Smooth muscle cell (in vitro differentiated cells): ENCODE measurements around the gene ATN1. TPM values are rescaled to one million over a fixed set of nuclear protein-coding genes. Genes with fewer than 3 reads are reported as not detected.
A peak's percentile ranks its signal among the peaks of the same experiment; 100 is the strongest.

Experiments used
- DNase-seq: peaks from one replicate; lab custom pipeline; 2025; ENCODE audit not compliant: unreplicated experiment; lab: John Stamatoyannopoulos, UW
- H2AFZ ChIP-seq: fragments of 200-600 bp; sonication (generic); 2 replicates; pipeline ENCODE4 v1.6.0; 2016; ENCODE audit warnings: antibody characterized with exemption, low read depth, mild to moderate bottlenecking
- H3F3A ChIP-seq: fragments of 200-600 bp; sonication (generic); 2 replicates; pipeline ENCODE4 v1.6.0; 2017; ENCODE audit warnings: antibody characterized with exemption, low read depth
- H3K27ac ChIP-seq: fragments of 200-600 bp; sonication (generic); 2 replicates; pipeline ENCODE4 v1.5.1; 2016; ENCODE audit warnings: low read depth, mild to moderate bottlenecking
- H3K27me3 ChIP-seq: fragments of 200-600 bp; sonication (generic); 2 replicates; pipeline ENCODE4 v1.6.1; 2016; ENCODE audit warnings: low read depth, mild to moderate bottlenecking
- H3K36me3 ChIP-seq: fragments of 200-600 bp; sonication (generic); 2 replicates; pipeline ENCODE4 v1.5.1; 2016; ENCODE audit warnings: low read depth
- H3K4me1 ChIP-seq: fragments of 200-600 bp; sonication (generic); 2 replicates; pipeline ENCODE4 v1.5.1; 2016; ENCODE audit warnings: low read depth
- H3K4me2 ChIP-seq: fragments of 200-600 bp; sonication (generic); 2 replicates; pipeline ENCODE4 v1.6.0; 2016; ENCODE audit warnings: mild to moderate bottlenecking
- H3K4me3 ChIP-seq: fragments of 200-600 bp; sonication (generic); 2 replicates; pipeline ENCODE4 v1.5.1; 2016; ENCODE audit warnings: mild to moderate bottlenecking
- H3K79me2 ChIP-seq: fragments of 200-600 bp; sonication (generic); 2 replicates; pipeline ENCODE4 v1.6.0; 2016; ENCODE audit warnings: low read depth, mild to moderate bottlenecking
- H3K9ac ChIP-seq: fragments of 200-600 bp; sonication (generic); 2 replicates; pipeline ENCODE4 v1.6.0; 2016; ENCODE audit warnings: low read depth
- H3K9me3 ChIP-seq: fragments of 200-600 bp; sonication (generic); replicated peaks from 2 replicates; pipeline ENCODE4 v1.5.1; 2016; ENCODE audit warnings: low read depth
- H4K20me1 ChIP-seq: fragments of 200-600 bp; sonication (generic); 2 replicates; pipeline ENCODE4 v1.6.0; 2016; ENCODE audit warnings: low read depth
- WGBS: methylation state at CpG from one replicate; pipeline ENCODE4 v1.1.7; 2016; ENCODE audit warnings: low lambda C conversion rate; 5-methylcytosine and 5-hydroxymethylcytosine counted together
- polyA plus RNA-seq: library from polyadenylated mRNA; unstranded; fragments of >200 nt; fragmentation: Nextera tagmentation; extraction: Ambion mirVana; gene quantifications from 2 replicates; pipeline ENCODE4 v1.2.1, GENCODE V29; 2016
- total RNA-seq: library from RNA; depleted of rRNA; stranded (reverse); fragments of >200 nt; gene quantifications from 2 replicates; pipeline ENCODE4 v1.2.3, GENCODE V29; 2014
- TF ChIP-seq, protein P1 (sequence below): fragments of 200-600 bp; sonication (generic); IDR thresholded peaks from 2 replicates; pipeline ENCODE4 v1.5.1; 2017; ENCODE audit warnings: borderline replicate concordance, mild to moderate bottlenecking, antibody characterized with exemption; ENCODE audit not compliant: insufficient read depth, poor library complexity, severe bottlenecking

ATN1 gene
- total and polyA plus RNA-seq, 2 experiments from 2014 or later: 28.8 to 30.4 TPM

DNA sequence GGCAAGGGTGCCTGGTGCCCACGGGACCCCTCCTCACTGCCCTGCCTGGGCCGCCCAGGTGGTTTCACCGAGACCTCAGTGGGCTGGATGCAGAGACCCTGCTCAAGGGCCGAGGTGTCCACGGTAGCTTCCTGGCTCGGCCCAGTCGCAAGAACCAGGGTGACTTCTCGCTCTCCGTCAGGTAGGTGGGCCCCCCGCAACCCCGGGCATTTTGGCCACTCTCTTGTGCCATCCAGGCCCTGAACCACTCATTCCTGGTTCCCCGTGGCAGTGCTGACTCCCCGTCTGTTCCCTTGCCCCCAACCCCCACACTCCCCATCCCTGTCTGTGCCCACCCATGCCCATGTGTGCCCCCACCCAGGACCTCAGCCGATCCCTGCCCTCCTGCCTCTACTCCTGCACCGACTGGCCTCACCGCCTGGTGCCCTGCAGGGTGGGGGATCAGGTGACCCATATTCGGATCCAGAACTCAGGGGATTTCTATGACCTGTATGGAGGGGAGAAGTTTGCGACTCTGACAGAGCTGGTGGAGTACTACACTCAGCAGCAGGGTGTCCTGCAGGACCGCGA is 23.9 kb downstream of the ATN1 start:
- Histone ChIP-seq H3K4me2 (no peak overlapping the region), H4K20me1 (no peaks in the 10 kb centered on the region), H3K4me3 (no peak overlapping the region), H2AFZ (no peak overlapping the region), H3K9ac (no peak overlapping the region), H3K4me1 (no peaks in the 10 kb centered on the region), H3K9me3 (no peaks in the 10 kb centered on the region), H3F3A (no peaks in the 10 kb centered on the region), H3K36me3 (no peaks in the 10 kb centered on the region), H3K27ac (no peak overlapping the region), H3K27me3 (no peaks in the 10 kb centered on the region), H3K79me2 (no peaks in the 10 kb centered on the region)
- TF ChIP-seq, protein P1, sequence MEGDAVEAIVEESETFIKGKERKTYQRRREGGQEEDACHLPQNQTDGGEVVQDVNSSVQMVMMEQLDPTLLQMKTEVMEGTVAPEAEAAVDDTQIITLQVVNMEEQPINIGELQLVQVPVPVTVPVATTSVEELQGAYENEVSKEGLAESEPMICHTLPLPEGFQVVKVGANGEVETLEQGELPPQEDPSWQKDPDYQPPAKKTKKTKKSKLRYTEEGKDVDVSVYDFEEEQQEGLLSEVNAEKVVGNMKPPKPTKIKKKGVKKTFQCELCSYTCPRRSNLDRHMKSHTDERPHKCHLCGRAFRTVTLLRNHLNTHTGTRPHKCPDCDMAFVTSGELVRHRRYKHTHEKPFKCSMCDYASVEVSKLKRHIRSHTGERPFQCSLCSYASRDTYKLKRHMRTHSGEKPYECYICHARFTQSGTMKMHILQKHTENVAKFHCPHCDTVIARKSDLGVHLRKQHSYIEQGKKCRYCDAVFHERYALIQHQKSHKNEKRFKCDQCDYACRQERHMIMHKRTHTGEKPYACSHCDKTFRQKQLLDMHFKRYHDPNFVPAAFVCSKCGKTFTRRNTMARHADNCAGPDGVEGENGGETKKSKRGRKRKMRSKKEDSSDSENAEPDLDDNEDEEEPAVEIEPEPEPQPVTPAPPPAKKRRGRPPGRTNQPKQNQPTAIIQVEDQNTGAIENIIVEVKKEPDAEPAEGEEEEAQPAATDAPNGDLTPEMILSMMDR: no peak
- DNase-seq: no peak
- 93% methylated on average over 20 of the region's 20 CpGs for WGBS

GRCh38 chr12:6952121-6952862 is 24.5 kb downstream of the ATN1 start:
- TF ChIP-seq, protein P1: no peak
- no peaks in the 10 kb centered on the region for H3K4me1 ChIP-seq
- H2AFZ ChIP-seq: no peak overlapping the region
- H3K79me2 ChIP-seq: no peaks in the 10 kb centered on the region
- H3K9me3 ChIP-seq: no peaks in the 10 kb centered on the region
- no peak overlapping the region for H3K4me3 ChIP-seq
- H3K27ac ChIP-seq: no peak overlapping the region
- H3K36me3 ChIP-seq: no peaks in the 10 kb centered on the region
- H3K9ac ChIP-seq: no peak overlapping the region
- DNase-seq: no peak
- H3K27me3 ChIP-seq: no peaks in the 10 kb centered on the region
- 88% methylated on average over 22 of the region's 22 CpGs for WGBS
- H3F3A ChIP-seq: no peaks in the 10 kb centered on the region
- no peak overlapping the region for H3K4me2 ChIP-seq
- H4K20me1 ChIP-seq: no peaks in the 10 kb centered on the region

- Histone ChIP-seq H2AFZ (no peak overlapping the region), H3K27ac (no peak overlapping the region), H3K4me3 (no peak overlapping the region), H4K20me1 (no peaks in the 10 kb centered on the region), H3K27me3 (no peaks in the 10 kb centered on the region), H3F3A (no peaks in the 10 kb centered on the region), H3K9me3 (no peaks in the 10 kb centered on the region), H3K9ac (no peak overlapping the region), H3K36me3 (no peaks in the 10 kb centered on the region), H3K79me2 (no peaks in the 10 kb centered on the region), H3K4me1 (no peaks in the 10 kb centered on the region), H3K4me2 (peak overlapping the region; percentile 48)
- no peak for DNase-seq
- 95% methylated on average over 15 of the region's 15 CpGs for WGBS
- TF ChIP-seq, protein P1: no peak
Measured at GRCh38 chr12:6952863-6953441, 25.2 kb downstream of the ATN1 start.
